GM12865 (cell line): ENCODE results near the gene TESK1.

Experiments used
- DNase-seq: peaks from one replicate; pipeline ENCODE4 v3.0.0; 2010; ENCODE audit warnings: low read depth
- H3K4me3 ChIP-seq: 2 replicates; pipeline ENCODE4 v1.5.1; 2011; ENCODE audit warnings: mild to moderate bottlenecking, low read depth, low read length, control low read depth
- TF ChIP-seq, protein P1 (sequence below): IDR thresholded peaks from 2 replicates; pipeline ENCODE4 v1.5.1; 2011; ENCODE audit warnings: low read length, control low read depth, low read depth, inconsistent platforms; ENCODE audit not compliant: insufficient read depth; ENCODE audit errors: missing control alignments

The TESK1 gene

DNA sequence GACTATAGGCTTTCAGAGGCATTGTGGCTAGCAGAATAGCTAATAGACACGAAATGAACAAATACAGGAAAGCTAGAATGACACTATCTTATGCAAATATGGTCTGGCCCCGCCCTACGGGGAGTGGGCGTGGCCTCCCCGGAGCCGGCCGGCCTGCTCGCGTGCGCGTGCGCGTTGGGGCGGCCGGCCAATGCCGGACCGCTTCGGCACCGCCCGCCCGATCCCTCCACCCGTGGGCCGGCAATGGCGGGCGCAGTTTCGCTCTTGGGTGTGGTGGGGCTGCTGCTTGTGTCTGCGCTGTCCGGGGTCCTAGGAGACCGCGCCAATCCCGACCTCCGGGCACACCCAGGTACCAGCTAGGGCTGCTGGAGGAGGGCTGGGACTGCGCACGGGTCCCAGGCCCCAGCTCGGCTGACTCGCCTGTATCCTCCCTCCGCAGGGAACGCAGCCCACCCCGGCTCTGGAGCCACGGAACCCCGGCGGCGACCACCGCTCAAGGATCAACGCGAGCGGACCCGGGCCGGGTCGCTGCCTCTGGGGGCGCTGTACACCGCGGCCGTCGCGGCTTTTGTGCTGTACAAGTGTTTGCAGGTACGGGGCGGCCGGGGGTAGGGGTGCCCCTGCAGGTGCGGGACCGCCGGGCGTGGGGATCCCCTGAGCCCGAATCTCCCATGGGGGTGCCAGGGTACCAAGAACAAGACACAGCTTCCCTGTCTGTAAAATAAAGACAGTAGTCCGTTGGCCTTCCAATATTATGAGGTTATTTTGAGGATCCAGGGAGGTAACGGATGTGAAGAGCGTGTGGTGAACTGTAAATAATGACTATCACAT is 53.3 kb downstream of the TESK1 start, which contains the start of gene CCDC107:
CCDC107 (plus strand) TSS at position 156 of the 831 bp plus-strand sequence; CDS start at position 244, 88 bp downstream.
- DNase-seq: peak; percentile 93
- peak within 1 kb of the TSS; percentile 89 for H3K4me3 ChIP-seq
- TF ChIP-seq, protein P1, sequence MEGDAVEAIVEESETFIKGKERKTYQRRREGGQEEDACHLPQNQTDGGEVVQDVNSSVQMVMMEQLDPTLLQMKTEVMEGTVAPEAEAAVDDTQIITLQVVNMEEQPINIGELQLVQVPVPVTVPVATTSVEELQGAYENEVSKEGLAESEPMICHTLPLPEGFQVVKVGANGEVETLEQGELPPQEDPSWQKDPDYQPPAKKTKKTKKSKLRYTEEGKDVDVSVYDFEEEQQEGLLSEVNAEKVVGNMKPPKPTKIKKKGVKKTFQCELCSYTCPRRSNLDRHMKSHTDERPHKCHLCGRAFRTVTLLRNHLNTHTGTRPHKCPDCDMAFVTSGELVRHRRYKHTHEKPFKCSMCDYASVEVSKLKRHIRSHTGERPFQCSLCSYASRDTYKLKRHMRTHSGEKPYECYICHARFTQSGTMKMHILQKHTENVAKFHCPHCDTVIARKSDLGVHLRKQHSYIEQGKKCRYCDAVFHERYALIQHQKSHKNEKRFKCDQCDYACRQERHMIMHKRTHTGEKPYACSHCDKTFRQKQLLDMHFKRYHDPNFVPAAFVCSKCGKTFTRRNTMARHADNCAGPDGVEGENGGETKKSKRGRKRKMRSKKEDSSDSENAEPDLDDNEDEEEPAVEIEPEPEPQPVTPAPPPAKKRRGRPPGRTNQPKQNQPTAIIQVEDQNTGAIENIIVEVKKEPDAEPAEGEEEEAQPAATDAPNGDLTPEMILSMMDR: peak; percentile 80

DNA sequence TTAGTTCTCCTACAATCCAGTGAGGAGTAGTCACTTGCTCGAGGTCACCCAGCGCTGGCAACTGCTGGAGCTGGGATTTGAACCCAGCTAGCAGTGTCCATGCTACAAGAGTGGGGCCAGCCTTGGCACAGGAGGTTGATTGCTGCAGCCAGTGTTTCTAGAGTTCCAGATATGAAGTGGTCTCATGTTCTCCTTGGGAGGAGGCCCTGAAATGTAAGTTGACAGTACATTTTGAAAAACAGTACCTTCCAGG is 53.8 kb downstream of the TESK1 start:
- peak; percentile 46 for DNase-seq
- TF ChIP-seq, protein P1: no peak
- H3K4me3 ChIP-seq: peak overlapping the region; percentile 89

DNA sequence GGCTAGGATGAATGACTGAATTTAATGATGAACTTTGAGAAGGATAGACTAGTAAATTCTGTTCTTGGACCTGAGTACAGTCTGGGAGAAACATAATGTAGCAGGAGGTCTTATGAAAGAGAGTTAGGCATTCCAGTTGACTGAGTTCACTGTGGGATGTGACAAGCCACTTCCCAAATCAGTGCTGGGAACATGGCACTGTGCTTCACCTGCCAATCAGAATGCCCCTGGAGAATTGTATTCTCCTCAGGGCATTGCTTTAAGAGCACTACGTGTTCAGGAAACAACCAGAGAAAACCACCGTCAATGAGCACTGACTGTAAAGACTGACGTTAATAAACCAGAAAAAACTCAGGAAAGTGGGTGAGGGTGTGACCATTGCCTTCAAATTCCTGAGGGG is 54.3 kb downstream of the TESK1 start:
- H3K4me3 ChIP-seq: peak overlapping the region; percentile 89
- DNase-seq: peak; percentile 34
- TF ChIP-seq, protein P1: no peak
